ENCODE results near the gene FILIP1L.

Gene FILIP1L

DNA sequence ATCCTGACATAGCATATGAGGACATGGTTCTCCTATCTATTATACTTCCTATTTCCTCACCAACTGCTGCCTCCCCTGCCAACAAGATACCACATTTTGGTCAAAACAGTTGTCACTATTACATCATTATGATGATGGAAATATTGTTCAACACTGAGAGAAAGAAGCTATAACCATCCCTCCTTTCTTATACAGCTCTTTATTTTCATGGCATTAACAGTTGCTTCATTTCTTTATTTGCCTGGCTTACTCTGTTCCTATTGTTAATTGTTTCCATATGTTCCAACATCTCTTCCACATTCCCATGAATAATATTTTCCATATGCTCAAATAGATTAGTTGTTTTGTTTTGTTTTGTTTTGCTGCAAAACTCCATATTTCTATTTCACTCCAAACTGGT is 40.8 kb upstream of the FILIP1L start:
- DNase-seq (ENCODE audit: low spot score): no peak
- TF ChIP-seq, protein P1, sequence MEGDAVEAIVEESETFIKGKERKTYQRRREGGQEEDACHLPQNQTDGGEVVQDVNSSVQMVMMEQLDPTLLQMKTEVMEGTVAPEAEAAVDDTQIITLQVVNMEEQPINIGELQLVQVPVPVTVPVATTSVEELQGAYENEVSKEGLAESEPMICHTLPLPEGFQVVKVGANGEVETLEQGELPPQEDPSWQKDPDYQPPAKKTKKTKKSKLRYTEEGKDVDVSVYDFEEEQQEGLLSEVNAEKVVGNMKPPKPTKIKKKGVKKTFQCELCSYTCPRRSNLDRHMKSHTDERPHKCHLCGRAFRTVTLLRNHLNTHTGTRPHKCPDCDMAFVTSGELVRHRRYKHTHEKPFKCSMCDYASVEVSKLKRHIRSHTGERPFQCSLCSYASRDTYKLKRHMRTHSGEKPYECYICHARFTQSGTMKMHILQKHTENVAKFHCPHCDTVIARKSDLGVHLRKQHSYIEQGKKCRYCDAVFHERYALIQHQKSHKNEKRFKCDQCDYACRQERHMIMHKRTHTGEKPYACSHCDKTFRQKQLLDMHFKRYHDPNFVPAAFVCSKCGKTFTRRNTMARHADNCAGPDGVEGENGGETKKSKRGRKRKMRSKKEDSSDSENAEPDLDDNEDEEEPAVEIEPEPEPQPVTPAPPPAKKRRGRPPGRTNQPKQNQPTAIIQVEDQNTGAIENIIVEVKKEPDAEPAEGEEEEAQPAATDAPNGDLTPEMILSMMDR (IDR thresholded peaks at IDR 0.05; ENCODE audit: extremely low read depth, missing control alignments): no peak

DNA sequence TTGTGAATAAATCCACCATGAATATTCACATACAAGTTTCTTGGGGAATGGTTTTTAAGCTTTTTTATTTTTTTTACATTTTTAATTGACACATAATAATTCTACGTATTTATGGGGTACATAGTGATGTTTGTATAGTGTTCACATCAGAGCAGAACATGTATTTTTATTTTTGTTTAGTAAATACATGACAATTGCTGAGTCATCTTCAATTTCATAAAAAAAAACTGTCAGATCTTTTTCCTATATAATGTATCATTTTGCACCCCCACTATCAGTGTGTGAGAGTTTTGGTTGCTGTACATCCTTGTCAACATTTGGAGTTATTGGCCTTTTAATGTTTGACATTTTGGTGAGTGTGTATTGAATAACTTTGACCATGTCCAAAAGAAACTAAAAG is 39.9 kb upstream of the FILIP1L start:
- DNase-seq (ENCODE audit: low spot score): no peak
- TF ChIP-seq, protein P1 (IDR thresholded peaks at IDR 0.05; ENCODE audit: extremely low read depth, missing control alignments): no peak

DNA sequence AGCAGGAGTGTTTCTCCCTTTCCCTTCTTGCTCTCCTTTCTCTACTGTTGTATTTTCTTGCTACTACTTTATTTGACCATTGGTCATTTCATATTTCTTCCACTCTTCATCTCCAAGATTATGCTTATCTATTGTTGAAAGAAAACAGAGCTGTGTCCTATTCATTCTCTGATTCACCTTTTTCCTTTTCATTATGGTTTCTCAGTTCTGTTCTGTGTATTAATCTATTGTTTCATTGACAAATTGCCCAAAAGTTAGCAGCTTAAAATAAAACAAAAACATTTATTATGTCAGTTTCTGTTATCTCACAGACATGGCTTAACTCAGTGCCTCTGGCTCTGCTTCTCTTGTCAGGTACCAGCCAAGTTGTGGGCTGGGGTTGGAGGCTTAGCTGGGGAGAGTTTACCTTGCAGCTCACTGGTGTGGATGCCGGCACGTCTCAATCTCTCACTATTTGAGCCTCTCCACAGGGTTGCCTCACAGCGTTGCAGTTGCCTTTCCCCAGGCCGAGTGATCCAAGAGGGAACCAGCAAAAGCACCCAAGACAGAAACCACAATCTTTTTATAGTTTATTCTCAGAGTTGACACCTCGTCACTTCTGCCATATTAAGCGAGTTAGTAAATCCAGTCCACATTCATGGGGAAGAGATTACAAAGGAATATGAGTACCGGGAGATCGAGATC is 36.9 kb upstream of the FILIP1L start:
- TF ChIP-seq, protein P1 (IDR thresholded peaks at IDR 0.05; ENCODE audit: extremely low read depth, missing control alignments): no peak
- no peak for DNase-seq (ENCODE audit: low spot score)

DNA sequence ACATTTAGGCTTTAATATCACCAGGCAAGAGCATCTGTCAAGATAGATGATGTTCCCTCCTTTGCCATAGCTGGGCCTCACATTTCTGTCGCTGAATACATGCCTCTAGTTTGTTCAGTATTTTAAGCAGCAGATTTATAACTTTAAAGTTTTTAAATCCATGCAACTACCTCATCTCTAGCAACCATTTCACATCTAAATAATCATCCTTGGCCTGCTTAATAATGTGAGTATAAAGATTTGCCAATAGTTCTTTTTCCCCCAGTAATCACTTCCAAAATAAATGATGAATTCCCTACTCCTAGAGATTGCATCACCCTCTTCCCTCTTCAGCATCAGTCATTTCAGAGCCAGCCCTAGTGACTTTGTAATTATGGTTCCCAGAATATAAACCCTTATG is 36.2 kb upstream of the FILIP1L start:
- DNase-seq (ENCODE audit: low spot score): no peak
- TF ChIP-seq, protein P1 (IDR thresholded peaks at IDR 0.05; ENCODE audit: extremely low read depth, missing control alignments): no peak

DNA sequence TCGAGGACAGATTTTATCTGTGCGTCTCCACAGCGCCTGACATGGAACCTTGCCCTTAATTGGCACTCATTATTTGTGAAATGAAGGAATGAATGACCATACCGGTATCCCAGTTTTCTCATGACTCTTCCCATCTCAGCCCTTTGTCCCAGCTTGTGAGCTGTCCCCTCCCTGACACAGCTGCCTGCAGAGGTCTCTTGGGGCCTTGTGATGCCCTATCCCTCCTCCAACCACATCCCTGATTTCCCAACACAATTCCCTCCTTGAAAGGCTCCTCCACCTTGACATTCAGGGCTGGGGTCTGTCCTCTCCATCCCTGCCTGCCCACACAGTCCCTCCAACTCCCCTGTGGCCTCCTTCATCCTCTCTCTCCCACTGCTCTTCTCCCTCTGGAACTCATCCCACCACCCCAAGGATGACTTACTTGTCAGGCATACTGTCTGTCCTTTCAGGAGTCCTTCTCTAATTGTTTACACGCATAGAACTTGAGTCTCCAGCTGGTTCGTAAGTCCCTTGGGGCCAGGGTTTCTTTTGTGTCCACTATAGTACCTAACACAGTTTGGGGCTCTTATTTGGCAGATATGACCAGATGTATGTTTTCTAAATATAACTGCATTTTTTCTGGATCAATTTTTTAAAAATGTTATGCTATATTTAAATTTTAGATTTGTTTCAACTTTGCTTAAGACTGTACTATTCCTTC is 35.6 kb upstream of the FILIP1L start:
- TF ChIP-seq, protein P1 (IDR thresholded peaks at IDR 0.05; ENCODE audit: extremely low read depth, missing control alignments): no peak
- no peak for DNase-seq (ENCODE audit: low spot score)

DNA sequence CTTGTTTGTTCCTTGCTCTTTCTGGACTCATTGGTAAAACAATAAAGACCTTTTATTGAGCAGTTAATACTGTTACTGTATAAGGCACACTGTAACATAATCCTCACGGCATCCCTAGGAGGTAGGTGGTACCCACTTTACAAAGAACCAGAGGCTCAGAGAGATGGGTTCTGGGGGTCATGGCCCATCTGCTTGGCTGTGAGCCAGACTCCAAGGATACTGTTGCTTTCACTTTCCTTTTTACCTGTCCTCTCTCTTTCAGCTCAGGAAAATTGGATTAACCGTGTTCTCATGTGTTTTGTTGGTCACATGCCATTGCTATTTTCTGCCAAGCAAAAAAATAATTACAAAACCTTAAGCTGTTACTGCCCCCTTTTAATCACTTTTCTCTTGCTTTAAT is 34.8 kb upstream of the FILIP1L start:
- TF ChIP-seq, protein P1 (IDR thresholded peaks at IDR 0.05; ENCODE audit: extremely low read depth, missing control alignments): no peak
- DNase-seq (ENCODE audit: low spot score): no peak

DNA sequence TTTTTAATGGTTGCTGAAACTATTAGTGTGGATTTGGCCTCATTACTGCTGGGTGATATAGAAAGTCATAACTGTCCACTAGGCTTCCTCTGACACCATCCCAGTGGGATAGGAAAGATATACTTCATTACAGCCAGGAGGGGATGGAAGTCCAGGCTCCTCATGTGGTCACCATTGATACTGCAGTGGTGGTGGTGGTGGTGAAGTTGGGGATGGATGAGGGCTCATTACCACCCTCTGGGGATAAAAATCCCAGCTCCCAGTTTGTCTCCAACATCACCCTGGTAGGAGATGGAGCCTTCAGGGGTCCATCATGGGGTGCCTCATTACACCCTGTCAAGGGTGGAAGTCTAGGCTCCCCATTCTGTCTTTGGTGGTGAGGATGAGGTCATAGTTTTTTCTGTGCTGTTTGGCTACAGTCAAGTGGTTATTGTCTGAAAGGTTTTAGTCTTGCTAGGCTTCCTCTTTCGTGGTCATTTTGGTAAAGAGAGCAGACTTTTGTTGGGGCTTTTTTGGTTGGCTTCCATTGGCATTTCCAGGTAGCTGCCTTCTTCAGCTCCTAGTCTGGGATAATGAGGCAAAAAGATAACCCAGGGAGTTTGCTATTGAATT is 30.1 kb upstream of the FILIP1L start:
- DNase-seq (ENCODE audit: low spot score): peak; percentile 58
- TF ChIP-seq, protein P1 (IDR thresholded peaks at IDR 0.05; ENCODE audit: extremely low read depth, missing control alignments): no peak
